GM06990 (cell line): Measurements from ENCODE around the gene MED13L.

ENCODE experiments used
- DNase-seq: peaks from one replicate; pipeline ENCODE4 v3.0.0-alpha.2; 2011; ENCODE audit not compliant: insufficient read length; ENCODE audit errors: extremely low read depth
- H3K27me3 ChIP-seq: replicated peaks from 2 replicates; pipeline ENCODE4 v1.6.0; 2011; ENCODE audit warnings: low read length; ENCODE audit not compliant: control insufficient read depth, insufficient read depth
- H3K36me3 ChIP-seq: 2 replicates; pipeline ENCODE4 v1.5.1; 2011; ENCODE audit warnings: low read length; ENCODE audit not compliant: control insufficient read depth, insufficient read depth
- H3K4me3 ChIP-seq: replicated peaks from 2 replicates; pipeline ENCODE4 v1.5.1; 2011; ENCODE audit warnings: low read depth, mild to moderate bottlenecking, control low read depth, low read length
- CTCF ChIP-seq: IDR thresholded peaks from 2 replicates; pipeline ENCODE4 v1.5.1; 2011; ENCODE audit warnings: low read length, control low read depth, mild to moderate bottlenecking, inconsistent platforms; ENCODE audit not compliant: insufficient read depth, poor library complexity, severe bottlenecking

MED13L gene

GRCh38 chr12:116187151-116187511 lies 90.4 kb downstream of the MED13L start:
- Histone ChIP-seq H3K36me3 (no peaks in the 10 kb centered on the region), H3K27me3 (no peaks in the 10 kb centered on the region), H3K4me3 (no peak overlapping the region)
- TF ChIP-seq CTCF: no peak
- no peak for DNase-seq

GRCh38 chr12:116186482-116187150 lies 90.9 kb downstream of the MED13L start:
- DNase-seq: no peak
- no peak overlapping the region for H3K4me3 ChIP-seq
- no peaks in the 10 kb centered on the region for H3K27me3 ChIP-seq
- TF ChIP-seq CTCF: no peak
- H3K36me3 ChIP-seq: no peaks in the 10 kb centered on the region

- no peak for TF ChIP-seq CTCF
- no peaks in the 10 kb centered on the region for H3K27me3 ChIP-seq
- no peaks in the 10 kb centered on the region for H3K36me3 ChIP-seq
- no peak for DNase-seq
- H3K4me3 ChIP-seq: no peak overlapping the region
These were observed 92.7 kb downstream of the MED13L start for GRCh38 chr12:116184763-116185162.

GRCh38 chr12:116183741-116184141 lies 93.8 kb downstream of the MED13L start:
- no peaks in the 10 kb centered on the region for H3K27me3 ChIP-seq
- no peak for DNase-seq
- no peak for TF ChIP-seq CTCF
- no peaks in the 10 kb centered on the region for H3K36me3 ChIP-seq
- no peak overlapping the region for H3K4me3 ChIP-seq

- Histone ChIP-seq H3K27me3 (no peaks in the 10 kb centered on the region), H3K4me3 (no peak overlapping the region), H3K36me3 (no peaks in the 10 kb centered on the region)
- no peak for DNase-seq
- TF ChIP-seq CTCF: no peak
These were observed 95.0 kb downstream of the MED13L start for GRCh38 chr12:116182359-116183063.
